Omental fat pad (tissue), 4 donors: ENCODE data around the gene PALMD. TPM values are rescaled to one million over a fixed set of nuclear protein-coding genes. Genes with fewer than 3 reads are reported as not detected.
A peak's percentile ranks its signal among the peaks of the same experiment; 100 is the strongest.

ENCODE experiments used
- ATAC-seq: fragments of 150-250 bp; one replicate; pipeline ENCODE4 v1.9.1; 2016; ENCODE audit warnings: mild to moderate bottlenecking, moderate library complexity; ENCODE audit not compliant: low FRiP score
- DNase-seq: peaks from one replicate; pipeline ENCODE4 v3.0.0-alpha.2; 2019; ENCODE audit warnings: low spot score
- total RNA-seq, 4 donors: library from RNA; depleted of rRNA; stranded (reverse); fragments of >200 nt; gene quantifications; one replicate each; pipeline ENCODE4 v1.1.0, GENCODE V29; 2016
- TF ChIP-seq, protein P1 (sequence below), 3 donors: fragments of 450-650 bp; IDR thresholded peaks; one replicate each; pipeline ENCODE4 v1.5.1; 2016 to 2017; ENCODE audit warnings: antibody characterized with exemption in 3 of 3, mild to moderate bottlenecking in 3 of 3, moderate library complexity in 2 of 3

The PALMD gene
- total RNA-seq, 4 donors from 2014 or later = 86.2 to 235 (median 136) TPM

DNA sequence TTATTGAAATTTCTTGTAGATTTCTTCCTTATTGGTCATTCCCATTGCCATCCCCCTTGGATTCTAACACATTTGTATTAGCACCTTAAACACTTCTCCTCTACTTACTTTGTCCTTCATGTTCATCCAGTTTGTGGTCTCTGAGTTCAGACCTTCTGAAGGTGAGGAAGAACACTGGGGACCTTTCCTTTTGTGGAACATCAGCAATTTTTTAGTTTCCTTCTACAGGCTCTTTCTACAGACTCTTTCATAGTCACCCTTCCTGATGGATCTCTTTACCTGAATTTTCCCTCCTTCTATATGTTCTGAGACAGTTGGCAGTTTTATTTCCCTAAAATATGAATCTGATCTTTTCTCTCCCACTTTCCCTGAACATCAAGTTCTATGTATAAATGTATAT lies 4.4 kb upstream of the PALMD start:
- ATAC-seq (no peak), DNase-seq (no peak)
- TF ChIP-seq, protein P1, sequence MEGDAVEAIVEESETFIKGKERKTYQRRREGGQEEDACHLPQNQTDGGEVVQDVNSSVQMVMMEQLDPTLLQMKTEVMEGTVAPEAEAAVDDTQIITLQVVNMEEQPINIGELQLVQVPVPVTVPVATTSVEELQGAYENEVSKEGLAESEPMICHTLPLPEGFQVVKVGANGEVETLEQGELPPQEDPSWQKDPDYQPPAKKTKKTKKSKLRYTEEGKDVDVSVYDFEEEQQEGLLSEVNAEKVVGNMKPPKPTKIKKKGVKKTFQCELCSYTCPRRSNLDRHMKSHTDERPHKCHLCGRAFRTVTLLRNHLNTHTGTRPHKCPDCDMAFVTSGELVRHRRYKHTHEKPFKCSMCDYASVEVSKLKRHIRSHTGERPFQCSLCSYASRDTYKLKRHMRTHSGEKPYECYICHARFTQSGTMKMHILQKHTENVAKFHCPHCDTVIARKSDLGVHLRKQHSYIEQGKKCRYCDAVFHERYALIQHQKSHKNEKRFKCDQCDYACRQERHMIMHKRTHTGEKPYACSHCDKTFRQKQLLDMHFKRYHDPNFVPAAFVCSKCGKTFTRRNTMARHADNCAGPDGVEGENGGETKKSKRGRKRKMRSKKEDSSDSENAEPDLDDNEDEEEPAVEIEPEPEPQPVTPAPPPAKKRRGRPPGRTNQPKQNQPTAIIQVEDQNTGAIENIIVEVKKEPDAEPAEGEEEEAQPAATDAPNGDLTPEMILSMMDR (IDR thresholded peaks at IDR 0.05) = no peak

GRCh38 chr1:99642053-99642452 lies 3.9 kb upstream of the PALMD start:
- DNase-seq (no peak), ATAC-seq (no peak)
- TF ChIP-seq, protein P1 (IDR thresholded peaks at IDR 0.05) = no peak

DNA sequence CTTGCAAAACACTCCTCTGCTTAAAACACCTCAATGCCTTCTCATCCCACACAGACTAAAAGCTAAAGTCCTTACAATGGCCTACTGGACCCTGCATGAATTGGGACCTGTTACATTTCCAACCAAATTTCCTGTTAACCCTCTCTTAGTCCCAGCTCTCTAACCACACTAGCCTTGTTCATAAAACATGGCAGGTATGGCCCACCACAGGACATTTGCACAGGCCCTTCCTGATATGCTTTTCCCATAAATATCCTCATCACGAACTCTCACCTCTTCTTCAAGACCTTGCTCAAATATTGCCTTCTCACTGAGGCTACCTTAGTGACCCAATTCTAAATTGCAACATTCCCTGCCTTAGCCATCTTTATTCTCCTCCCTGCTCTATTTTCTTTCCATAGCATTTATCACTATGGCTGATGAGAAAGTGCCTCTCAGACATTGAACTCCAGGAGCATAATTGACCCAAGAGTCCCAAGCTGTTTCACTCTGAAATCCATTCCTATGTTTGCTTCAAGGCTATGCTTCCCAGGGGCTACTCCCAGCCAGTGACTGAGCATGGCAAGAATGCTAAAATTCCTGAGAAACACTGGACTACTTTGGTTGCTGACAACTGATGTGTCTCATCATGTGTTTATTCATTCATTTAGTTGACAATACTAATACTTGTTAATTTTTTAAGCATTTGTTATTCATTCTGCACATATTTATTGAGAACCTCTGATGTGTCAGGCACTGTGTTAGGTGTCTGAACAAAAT lies 2.7 kb upstream of the PALMD start:
- TF ChIP-seq, protein P1 (IDR thresholded peaks at IDR 0.05) = no peak
- DNase-seq = no peak
- no peak for ATAC-seq

- TF ChIP-seq, protein P1 (IDR thresholded peaks at IDR 0.05) = no peak
- DNase-seq = no peak
- ATAC-seq = peak; percentile 16
These were observed 1.5 kb upstream of the PALMD start for GRCh38 chr1:99644279-99645004.

GRCh38 chr1:99645203-99645602 lies 710 bp upstream of the PALMD start:
- DNase-seq = no peak
- ATAC-seq = peak; percentile 43

GRCh38 chr1:99646868-99647267 lies 955 bp downstream of the PALMD start:
- DNase-seq (no peak), ATAC-seq (no peak)
- TF ChIP-seq, protein P1 (IDR thresholded peaks at IDR 0.05) = no peak

More at GRCh38 chr1:99645203-99645602, 710 bp upstream of the PALMD start:
- TF ChIP-seq, protein P1 (IDR thresholded peaks at IDR 0.05) = no peak
